PFSK-1 (cell line): Measurements from ENCODE around the gene TENM3.

ENCODE experiments used
- FOXP2 ChIP-seq: optimal IDR thresholded peaks from 2 replicates; pipeline ENCODE3; 2011; ENCODE audit warnings: borderline replicate concordance, control low read depth, inconsistent platforms; ENCODE audit not compliant: insufficient read depth; ENCODE audit errors: extremely low read length, extremely low read depth
- POLR2AphosphoS5 ChIP-seq: IDR thresholded peaks from 2 replicates; pipeline ENCODE4 v1.6.1; 2012; ENCODE audit warnings: low read depth, mild to moderate bottlenecking, control low read depth, low read length, moderate library complexity
- TAF1 ChIP-seq: IDR thresholded peaks from 2 replicates; pipeline ENCODE4 v1.6.1; 2012; ENCODE audit warnings: low read length, control low read depth, borderline replicate concordance; ENCODE audit not compliant: insufficient read depth

GRCh38 chr4:182805750-182806149 is 562.5 kb downstream of the TENM3 start:
- TF ChIP-seq FOXP2 (no peak), POLR2AphosphoS5 (no peak), TAF1 (no peak)
